Head of caudate nucleus (tissue), 42 donors: ENCODE results near the gene NEB.
"Not testable (repeated sequence)": the region's sequence is repeated elsewhere in the genome, so short reads cannot be mapped to it uniquely, and the experiment has no call there.

Experiments
- DNase-seq, 42 donors: peaks; one replicate each; pipeline versions ENCODE4 v3.0.0 to v3.0.0-alpha.2; 2020 to 2021; ENCODE audit warnings: mixed read lengths in 7 of 42
- intact Hi-C: fragments of 100-400 bp; cut with DNase I; formaldehyde crosslinking; loops from one replicate; pipeline ENCODE4 v1.15.0; 2022

NEB gene

DNA sequence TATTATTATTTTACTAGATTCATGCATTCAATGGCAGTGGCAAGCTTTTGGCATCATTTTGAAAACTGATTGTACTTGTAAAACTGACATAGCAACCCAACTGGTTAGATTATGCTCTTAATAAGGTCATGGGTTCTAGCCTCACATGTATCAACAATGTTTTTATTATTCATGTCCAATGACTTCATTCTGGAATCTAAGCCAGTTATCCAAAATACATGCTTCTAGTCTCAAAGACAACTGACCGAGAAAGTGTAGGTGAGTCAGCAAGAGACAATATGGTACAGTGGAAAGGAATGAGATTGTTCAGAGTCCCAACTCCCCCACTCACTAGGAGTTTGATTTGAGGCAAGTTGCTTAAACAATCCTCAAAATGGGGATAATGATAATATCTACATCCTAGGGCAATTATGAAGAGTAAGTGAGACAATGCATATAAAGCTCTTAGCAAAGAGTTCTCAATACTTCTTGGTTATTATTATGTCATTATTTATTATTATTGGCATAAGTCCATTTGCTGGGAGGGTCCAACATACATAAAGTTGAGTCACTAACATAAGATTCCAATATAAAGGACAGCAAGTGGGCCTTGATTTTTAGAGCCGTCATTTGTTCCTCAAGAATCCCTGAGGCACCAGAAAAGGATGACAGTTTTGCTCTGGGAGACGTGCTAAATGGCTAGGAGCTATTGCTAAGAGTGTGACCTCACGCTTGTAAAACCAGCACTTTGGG lies 99.4 kb downstream of the NEB start:
- no peak for DNase-seq

DNA sequence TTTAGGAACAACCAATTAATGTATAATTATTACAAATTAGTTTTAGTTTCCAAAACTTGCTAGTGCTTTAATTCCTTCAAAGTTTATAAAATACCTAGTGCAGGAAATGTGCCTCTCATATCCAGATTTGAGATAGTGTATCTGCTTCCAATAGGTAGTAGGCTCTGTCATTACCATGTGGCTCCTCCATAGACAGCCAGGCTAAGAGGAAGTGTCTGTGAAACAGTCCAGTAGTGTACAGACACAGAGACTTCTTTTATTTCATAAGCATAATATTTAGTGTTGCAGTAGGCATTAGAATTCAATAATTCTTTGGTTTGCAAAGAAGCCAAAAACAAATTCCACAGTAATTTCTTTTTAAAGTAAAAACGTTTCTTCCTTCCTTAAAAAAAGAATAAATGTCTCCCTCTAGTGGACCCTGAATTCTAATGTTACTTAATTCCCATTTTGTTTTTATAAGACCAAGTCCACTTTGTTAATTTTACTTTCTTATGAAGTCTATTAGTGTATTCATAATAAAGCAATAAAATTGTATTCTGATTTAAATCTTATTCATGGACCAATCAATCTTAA lies 101.2 kb downstream of the NEB start:
- intact Hi-C loops = no loop called here
- no peak for DNase-seq

More for the DNA sequence above, 99.4 kb downstream of the NEB start:
- intact Hi-C loops = no loop called here

DNA sequence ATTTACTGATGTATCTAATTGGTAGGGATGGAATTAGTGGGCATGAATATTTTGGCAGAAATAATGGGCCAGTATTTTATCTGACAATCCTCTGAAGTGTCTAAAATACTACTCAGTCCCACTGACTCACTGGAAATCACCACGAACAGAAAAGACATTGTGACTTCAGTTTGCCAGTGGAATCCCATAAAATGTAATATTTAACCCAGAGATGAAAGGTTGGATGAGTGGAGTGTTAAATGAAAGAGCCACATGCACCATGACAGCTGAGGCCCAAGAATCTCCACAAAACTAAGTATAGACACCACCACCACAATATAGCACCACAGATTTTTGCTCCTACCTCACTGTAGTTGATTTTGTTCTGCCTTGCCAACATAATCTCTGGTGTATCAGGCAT lies 103.9 kb downstream of the NEB start:
- intact Hi-C loops = no loop called here

DNA sequence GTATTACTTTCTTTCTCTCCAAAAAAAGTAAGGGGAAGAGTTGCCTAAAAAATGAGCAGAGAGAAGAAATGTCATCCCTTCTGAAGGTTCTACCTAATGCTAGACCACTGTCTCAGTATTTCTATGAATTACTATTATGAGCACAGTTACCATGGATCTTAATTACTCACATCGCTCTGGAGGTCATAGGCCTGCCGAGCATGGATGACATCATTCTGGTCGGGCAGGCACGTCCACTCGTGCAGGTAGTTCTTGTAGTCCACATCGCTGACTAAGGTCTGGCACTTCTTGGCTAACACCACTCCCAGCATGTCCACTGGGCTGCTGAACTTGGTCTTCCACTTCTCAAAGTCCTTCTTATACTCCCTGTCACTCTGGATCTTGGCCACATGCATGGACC lies 106.9 kb downstream of the NEB start:
- intact Hi-C loops = no loop called here
- DNase-seq = no peak

More for the DNA sequence above, 103.9 kb downstream of the NEB start:
- DNase-seq = no peak

DNA sequence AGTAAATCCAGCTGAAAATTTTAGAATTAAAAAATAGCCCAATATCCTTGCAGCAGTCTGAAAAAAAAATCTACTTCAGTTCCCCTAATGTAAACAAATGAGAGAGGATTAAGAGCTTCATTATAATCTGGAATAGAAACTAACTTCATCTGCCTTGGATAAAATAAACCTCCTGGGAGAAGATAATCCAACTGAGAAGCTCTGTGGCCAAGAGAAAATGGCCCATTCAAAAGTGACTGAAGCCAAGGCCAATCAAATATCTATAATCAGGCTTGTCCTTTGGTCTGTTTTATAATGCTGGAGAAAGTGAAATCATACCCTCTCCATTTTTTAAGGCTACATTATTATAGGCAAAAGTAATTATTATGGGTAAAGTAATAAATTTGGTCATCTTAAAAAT lies 110.0 kb downstream of the NEB start:
- no peak for DNase-seq
- intact Hi-C loops = no loop called here

DNA sequence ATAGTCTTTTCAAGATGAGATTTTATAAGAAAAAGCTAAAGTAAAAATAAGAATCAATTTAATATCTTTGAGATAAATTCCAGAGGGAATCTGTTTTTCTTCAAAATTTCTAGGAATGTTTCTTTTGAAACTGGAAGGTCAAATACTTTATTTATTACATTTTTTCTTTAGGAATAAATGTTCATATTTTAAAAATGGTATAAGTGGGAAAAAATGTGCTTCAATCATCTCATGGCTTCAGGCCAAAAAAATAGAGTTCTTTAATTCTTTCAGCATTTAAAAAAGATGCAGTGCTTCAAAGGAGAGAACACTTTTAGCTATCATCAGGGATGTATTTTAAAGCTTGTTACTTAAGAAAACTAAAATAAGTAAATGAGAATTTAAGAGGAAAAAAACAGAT lies 110.6 kb downstream of the NEB start:
- intact Hi-C loops = no loop called here
- no peak for DNase-seq

DNA sequence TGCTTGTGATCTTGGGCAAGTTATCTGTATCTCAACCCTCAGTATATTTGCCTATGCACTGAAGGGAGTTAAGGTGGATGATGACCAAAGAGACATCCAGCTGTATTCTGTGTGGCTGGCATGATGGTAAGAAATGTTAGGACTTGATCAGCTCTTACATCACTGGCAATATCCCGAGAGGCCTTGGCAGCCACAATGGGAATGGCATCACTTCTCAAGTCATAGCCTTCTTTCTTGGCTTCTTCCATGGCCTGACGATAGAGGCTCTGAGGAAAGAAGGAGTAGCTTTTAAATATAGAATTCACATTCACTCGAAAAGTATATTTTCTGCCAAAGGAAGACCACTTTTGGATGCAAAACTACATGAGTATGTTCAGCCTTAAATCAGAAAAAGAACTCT lies 113.5 kb downstream of the NEB start:
- intact Hi-C loops = no loop called here

DNA sequence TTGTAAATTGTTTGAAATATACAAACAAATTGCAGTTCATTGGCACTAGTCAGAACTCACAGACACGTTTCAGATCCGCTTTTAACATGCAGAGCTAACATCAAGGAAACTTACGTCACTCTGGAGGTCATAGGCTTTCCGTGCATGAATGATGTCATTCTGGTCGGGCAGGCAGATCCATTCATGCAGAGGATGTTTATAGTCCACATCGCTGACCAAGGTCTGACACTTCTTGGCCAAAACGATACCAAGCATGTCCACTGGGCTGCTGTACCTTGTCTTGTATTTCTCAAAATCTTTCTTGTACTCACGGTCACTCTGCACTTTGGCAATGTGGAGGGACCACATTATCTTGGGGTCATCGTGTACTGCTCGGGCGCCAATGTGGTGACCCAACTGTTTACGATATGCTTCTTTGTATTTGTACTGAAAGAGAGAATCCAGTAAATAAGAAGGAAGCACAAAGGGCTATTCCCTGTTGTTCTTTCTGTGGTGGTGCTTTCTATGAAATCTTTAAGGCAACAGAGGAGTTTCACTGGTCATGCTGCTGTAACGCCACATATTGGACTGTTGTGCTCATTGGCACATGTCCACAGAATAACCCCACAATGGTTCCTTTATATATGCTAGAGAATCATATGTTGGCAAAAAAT lies 114.8 kb downstream of the NEB start:
- intact Hi-C loops = no loop called here

More for the DNA sequence above, 113.5 kb downstream of the NEB start:
- DNase-seq = no peak

DNA sequence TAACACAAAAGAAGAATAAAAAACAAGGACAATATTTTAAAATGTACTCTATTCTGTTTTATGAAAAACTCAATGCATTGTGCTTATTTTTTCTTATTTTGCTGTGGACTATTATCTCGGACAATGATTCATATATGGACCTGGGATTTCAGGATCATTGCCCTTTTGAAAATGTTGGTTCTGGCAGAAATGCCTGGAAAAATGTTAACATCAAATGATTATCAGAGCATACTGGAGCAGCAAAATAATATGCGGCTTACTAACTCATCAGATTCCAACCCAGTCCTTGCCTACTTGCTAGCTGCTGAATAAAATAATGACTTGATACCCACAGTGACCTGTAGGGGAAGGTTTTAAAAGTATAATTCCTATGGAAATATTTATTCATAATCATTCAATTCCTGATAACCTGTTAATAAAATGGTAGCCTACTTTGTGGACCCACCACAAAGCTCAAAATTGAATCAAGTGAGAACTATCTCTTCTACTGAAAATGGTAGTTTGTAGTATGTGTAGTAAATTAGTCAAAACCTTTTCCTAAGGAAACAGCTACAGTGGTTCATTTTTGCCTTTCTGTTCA lies 117.4 kb downstream of the NEB start:
- intact Hi-C loops = no loop called here
- no peak for DNase-seq

More for the DNA sequence above, 114.8 kb downstream of the NEB start:
- DNase-seq = no peak

DNA sequence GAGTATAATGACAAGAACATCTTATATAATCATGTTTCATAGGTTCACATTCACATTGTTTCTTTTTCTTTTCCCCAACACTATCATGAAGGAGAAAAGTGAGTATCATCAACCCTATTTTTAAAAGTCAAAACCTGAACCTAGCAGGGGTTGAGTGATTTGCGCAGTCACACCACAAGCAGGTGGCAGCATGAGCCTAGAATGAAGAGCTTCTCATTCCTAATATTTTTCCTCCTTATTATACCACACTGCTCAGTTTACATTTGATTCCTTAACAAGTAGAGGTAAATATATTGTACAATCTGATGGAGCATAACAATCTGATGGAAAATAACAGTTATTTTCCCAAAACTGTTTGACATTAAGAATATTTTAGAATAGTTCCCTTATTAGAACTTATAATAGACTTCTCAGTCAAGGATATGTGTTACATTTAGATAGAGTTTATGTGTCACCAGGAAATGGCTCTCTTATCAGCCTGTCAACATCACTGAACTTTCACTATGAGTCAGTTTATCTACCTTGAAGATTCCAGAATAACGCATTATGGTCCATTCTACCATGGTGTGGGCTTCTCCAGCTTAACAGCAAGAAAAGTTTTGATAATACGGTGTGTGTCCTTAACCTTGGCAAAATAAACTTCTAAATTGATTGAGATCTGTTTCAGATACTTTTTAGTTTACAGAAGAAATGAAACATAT lies 119.5 kb downstream of the NEB start:
- intact Hi-C loops = no loop called here
- DNase-seq = no peak

DNA sequence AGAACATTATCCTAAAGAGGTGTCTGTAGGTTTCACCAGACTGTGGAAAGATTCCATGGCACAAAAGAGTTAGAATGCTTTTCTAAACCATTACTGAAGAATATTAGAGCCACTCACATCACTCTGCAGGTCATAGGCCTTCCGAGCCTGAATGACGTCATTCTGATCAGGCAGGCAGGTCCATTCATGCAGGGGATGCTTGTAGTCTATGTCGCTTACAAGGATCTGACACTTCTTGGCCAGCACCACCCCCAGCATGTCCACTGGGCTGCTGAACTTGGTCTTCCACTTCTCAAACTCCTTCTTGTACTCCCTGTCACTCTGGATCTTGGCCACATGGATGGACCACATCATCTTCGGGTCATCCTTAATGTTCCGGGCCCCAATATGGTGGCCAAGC lies 120.1 kb downstream of the NEB start:
- intact Hi-C loops = no loop called here

DNA sequence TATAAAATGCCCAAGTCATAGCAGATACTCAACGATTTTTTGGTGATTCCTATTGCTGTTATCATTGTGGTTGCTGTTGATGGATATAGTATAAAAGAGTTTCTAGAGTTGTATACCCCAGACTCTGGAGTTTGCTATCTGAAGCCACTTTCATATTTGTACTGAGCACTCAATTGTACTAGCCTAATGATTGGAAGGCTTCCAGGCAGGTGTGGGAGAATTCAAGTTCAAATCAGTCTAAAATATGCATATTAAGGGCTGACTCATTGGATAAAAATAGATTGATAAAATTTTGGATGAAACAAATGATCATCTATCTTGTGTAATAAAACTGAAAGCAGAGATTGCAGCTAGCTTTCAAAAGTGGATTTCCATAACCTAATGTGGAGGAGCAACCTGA lies 122.9 kb downstream of the NEB start:
- intact Hi-C loops = no loop called here
- peak in 13 of 42 donors; percentile 10 to 67 (median 33) for DNase-seq

More for the DNA sequence above, 120.1 kb downstream of the NEB start:
- no peak for DNase-seq

DNA sequence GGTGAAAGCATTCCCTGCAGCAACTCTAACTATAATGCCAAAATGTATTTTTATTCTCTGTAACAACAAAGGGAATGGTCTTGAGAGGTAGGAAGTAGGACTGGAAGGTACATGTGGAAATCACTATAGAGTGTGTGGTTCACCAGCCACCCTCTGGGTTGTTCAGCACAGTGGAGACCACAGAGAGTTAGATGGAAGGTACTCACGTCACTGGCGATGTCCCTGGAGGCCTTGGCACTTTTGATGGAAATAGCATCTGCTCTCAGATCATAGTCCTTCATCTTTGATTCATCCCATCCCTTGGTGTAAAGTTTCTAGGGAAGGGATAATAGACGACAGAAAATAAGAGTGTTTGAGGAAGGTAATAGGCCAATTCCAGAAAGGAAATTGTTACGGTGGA lies 124.0 kb downstream of the NEB start:
- DNase-seq = no peak
- intact Hi-C loops = no loop called here

DNA sequence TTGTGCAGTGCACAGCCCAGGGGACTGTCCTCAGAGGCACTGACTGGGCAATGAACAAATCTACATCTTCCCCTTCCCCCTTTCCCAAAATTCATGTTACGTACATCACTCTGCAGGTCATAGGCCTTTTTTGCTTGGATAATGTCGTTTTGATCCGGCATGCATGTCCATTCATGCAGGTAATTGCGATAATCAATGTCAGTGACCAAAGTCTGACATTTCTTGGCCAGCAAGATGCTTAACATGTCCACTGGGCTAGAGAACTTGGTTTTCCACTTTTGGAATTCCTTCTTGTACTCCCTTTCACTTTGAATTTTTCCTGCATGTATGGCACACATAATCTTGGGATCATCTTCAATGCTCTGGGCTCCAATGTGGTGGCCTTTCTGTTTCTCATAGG lies 124.6 kb downstream of the NEB start:
- intact Hi-C loops = no loop called here
- DNase-seq = no peak

DNA sequence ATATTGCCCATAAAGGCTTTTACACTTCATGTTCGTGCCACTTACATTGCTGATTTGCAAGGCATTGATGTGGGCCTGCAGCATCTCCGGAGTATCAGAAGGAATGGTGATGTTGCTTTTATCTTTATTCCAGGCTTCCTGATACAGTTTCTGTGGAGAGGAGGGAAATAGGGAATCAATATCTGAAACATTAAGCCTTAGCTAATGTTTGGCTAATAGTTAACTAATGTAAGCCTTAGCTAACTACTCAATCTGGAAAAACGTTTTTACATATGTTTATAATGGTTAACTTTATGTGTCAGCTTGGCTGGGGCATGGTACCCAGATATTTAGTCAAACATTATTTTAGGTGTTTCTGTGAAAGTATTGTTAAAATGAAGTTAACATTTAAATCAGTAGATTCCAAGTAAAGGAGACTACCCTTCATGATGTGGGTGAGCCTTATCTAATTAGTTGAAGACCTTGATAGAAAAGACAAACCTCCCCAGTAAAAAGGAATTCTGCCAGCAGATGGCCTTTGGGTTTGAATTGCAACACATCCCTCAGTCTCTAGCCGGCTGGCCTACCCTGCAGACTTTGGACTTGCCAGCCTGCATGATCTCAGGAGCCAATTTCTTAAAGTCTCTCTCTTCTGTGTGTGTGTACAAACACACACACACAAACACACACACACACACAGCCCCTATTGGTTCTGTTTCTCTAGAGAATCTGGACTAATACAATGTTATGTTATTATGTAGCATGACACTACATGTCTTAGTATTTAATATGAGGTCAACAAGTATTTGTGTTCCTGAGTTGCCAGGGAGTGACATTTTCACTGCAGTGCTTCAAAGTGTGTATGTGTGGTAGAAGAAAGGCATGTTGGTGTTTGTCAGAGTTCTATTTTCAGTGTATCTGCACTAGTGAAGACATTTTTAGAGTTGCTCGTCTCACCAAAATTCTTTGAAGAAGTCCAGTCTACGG lies 126.5 kb downstream of the NEB start:
- intact Hi-C loops, DNase-seq: not testable (repeated sequence)

DNA sequence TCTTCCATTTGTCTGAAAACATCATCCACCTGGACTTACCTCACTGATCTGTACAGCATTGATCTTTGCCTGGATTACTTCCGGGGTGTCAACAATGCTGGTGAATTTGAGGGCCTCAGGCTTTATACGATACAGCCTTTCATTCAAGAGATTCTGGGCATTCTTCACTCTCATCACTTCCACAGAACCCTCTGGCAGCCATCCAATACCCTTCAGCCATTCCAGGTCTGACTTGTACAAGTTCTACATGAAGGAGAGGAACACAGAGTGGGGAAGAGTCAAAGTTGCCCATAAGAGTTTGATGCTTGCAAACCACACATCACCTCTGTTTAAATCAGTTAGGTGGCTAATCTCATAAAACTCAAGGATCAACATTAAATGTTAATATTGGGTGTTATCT lies 130.7 kb downstream of the NEB start:
- DNase-seq = peak in 1 of 42 donors; percentile 52
- intact Hi-C loops = not testable (repeated sequence)

DNA sequence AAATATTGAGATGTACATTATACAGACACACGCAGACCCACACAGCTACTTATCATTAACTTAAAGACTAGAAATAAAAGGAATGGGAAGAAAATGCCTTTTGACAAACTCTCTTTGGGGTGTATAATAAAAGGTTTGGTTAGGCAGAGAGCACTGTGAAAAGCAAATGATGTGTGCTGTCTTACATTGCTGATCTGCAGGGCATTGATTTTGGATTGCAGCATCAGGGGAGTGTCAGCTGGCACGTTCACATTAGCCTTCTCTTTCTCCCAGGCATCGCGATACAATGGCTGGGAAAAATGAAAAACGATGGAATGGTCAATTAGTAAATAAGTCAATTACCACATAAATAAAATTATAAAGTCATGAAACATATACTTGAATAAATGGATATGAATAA lies 131.9 kb downstream of the NEB start:
- intact Hi-C loops, DNase-seq: not testable (repeated sequence)

DNA sequence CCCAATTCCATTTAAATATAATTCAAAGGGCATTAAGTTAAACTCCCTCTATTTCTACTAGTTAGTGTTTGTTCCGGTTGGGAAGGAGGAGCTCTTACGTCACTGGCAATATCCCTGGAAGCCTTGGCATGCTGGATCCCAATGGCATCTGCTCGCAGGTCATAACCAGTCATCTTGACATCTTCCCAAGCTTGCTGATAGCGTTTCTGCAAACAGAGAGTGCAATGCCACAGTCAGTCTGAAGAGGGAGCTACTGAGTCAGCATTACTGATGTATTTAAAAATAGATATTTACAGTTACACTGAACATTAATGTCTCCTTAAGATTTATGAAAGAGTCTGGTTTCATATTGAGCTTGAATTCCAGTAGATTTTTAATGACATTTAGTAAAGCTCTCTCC lies 132.5 kb downstream of the NEB start:
- DNase-seq, intact Hi-C loops: not testable (repeated sequence)
